Activated naive CD4-positive, alpha-beta T cell treated with anti-CD3 and anti-CD28 coated beads, Interleukin-2, amount 50 U/mL, for 16 hours (primary cell): ENCODE results near the gene CFAP206.

Experiments used
- DNase-seq: peaks from one replicate; pipeline ENCODE4 v3.0.0-alpha.2; 2020

Gene CFAP206, protein sequence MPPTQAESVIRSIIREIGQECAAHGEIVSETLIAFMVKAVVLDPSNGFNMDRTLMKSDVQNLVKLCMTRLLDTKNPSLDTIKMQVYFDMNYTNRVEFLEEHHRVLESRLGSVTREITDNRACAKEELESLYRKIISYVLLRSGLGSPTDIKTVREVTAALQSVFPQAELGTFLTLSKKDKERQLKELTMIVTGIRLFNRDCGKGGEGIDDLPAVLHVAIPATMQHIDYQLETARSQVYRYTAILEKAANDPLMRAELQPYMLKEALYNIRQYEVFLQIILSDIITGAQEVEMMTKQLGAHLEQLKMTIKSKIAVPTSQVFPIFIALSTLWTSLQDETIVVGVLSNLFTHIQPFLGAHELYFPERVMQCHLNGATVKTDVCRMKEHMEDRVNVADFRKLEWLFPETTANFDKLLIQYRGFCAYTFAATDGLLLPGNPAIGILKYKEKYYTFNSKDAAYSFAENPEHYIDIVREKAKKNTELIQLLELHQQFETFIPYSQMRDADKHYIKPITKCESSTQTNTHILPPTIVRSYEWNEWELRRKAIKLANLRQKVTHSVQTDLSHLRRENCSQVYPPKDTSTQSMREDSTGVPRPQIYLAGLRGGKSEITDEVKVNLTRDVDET

DNA sequence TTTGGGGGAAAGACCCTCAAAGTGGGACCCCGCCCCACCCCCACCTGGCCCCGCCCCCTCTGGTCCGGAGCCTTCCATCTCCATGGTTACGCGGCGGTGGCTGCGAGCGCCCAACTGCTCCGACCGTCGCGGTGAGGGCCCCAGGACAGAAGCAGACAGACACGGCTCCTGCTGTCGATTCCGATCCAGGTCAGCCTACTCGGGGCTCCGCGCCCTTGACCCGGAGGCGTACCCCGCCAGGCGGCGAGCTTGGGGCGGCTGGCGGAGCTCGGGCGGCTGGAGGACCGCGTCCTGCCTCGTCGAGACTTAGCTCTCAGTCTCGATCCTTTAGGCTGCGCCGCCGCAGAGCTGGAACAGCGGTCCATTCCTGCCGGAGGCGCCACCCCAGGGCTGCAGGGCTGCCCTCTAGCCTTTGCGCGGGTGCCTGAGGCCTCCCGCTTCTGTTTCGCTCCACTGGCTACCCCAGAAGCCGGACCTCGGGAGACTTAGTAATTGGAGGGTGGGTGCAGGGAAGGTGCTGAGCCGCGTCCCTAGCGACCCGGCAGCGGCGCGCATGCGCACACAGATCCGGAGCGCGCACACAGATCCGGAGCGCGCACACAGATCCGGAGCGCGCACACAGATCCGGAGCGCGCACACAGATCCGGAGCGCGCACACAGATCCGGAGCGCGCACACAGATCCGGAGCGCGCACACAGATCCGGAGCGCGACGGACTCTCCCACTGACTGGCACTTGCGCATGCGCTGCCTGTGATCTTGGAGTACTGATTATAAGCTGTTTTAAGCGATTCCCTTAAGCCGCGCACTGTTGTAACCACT is at the start of gene CFAP206:
TSS of gene CFAP206 (plus strand) at position 72 of the 820 bp plus-strand sequence. CDS start 1,868 bp downstream, outside the sequence.
- DNase-seq: peak; percentile 80

DNA sequence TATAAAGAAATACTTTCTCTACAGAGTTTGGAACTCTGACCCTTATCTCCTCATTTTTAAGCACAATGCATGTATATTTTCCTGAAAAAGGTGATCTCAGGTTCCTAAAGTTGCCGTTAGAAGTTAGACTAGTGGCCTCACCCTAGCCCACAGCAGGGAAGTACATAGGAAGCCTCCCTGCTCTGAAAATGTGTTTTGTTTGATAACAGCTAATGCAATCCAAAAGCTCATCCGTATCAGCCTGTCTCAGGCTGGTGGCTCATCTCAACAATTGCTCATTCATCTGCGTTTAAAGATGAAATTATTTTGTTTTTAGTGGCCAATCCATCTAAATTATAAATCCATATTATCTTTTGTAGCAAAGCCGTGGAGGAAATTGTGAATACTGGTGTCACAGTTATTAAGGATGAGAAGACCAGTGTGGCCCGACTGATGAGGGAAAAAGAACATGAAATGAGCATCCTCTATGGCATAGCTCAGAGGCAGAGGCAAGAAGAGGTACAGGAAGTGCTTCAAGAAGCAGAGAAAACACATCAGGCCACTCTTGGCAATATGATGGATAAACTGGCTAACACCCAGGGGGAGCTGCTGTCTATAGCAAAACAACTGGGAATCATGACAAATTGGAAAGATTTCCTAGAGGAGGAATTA is 43.0 kb upstream of the CFAP206 start:
- no peak for DNase-seq

DNA sequence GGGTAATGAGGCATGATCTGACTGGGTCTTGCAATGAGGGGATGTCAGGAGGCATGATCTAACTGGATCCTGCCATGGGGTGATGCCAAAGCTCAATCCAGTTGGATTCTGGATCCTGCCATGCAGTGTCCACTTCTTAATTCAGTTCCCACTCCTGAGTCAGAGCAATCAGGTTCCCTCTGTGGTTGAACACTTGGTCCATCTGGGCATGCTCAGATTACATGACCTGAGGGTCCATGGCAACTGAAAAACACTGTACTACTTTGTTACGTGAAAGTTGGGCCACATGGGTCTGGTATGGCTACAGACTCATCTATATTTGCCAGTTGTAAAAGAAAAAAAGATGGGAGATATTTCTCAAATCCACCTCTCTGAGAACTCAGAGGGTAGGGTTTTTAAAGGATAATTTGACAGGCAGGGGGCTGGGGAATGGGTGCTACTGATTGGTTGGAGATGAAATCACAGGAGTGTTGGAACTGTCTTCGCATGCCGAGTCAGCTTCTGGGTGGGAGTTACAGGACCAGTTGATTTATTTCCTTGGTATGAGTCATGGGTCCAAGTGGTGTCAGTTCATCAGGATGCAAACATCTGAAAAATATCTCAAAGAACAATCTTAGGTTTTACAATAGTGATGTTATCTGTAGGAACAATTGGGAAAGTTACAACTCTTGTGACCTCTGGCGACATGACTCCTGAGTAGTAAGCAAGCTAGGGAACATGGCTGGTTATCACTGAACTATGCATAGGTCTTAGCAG is 41.5 kb upstream of the CFAP206 start:
- DNase-seq: no peak

DNA sequence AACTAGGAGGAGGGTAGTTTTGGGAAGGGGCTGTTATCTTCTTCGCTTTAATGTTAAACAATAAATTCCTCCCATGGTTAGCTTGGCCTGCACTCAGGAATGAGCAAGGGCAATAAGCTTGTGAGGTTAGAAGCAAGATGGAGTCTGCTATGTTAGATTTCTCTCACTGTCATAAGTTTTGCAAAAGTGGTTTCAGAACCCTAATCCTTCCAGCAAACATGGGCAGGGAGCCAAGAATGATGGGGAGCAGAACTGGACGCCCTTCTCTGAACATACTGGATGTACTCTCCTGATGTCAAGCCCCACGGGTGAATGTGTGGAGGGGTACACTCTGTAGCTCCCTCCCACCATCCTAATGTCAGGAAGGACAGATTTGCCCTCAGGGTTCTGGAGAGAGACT is 40.9 kb upstream of the CFAP206 start:
- DNase-seq: no peak

DNA sequence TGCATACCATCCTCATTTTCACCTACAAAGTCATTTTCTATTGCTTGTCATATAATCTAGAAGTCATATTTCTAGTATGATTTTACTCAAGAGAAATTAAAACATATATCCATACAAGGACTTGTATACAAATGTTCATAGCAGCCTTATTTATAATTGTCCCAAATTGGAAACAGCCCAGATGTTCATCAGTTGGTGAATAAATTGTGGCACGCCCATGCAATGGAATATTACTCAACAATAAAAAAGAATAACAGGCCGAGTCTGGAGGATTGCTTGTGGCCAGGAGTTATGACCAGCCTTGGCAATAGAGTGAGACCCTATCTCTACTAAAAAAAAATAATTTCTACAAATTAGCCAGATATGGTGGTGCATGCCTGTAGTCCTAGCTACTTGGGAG is 34.4 kb upstream of the CFAP206 start:
- no peak for DNase-seq

DNA sequence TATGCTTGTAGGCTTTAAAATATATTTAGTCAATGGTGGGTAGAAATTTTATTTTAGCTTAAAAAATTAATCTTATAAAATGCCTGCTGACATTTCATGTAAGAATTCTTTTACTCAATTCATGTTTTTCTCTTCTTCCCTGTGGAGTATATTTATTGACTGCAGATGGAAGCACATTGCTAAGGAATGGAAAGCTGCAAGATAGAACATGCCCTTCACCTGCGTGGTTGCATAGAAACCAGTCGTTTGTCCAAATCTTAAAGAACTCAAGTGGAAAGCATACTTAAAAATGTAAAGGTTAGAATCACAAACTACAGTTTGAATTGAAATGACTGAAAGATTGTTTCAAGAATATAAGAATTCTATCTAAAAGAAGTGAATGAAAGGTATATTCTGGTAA is 32.5 kb upstream of the CFAP206 start:
- no peak for DNase-seq

DNA sequence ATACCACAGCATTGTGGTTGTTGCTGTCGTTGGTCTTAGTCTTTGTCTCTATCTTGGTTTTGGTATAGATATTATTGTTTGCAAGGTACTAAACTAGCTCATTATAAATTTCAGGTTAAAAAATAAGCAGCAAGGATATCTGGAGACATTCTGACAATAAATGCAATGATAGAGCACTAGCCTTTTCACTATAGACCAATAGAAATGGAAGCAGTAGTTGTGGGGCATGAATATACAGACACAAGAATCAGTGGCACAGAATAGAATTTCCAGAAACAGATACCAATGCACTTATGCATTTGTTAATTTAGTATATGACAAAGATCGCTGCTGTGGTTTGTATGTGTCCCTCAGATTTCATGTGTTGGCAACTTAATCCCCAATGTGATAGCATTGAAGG is 31.1 kb upstream of the CFAP206 start:
- no peak for DNase-seq

DNA sequence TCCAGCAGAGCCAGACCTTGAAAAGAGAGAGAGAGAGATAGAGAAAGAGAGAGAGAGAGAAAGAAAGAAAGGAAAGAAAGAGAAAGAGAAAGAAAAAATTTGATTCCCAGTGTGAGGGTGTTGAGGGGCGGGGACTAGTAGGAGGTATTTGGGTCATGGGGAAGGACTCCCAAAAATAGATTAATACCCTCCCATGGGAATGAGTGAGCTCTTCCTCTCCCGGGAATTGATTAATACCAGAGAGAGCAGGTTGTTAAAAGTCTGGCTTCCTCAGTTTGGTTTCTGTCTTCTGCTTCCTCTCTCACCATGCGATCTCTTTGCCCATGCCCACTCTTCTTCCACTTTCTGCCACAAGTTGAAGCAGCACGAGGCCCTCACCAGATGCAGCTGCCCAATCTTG is 28.8 kb upstream of the CFAP206 start:
- DNase-seq: no peak

DNA sequence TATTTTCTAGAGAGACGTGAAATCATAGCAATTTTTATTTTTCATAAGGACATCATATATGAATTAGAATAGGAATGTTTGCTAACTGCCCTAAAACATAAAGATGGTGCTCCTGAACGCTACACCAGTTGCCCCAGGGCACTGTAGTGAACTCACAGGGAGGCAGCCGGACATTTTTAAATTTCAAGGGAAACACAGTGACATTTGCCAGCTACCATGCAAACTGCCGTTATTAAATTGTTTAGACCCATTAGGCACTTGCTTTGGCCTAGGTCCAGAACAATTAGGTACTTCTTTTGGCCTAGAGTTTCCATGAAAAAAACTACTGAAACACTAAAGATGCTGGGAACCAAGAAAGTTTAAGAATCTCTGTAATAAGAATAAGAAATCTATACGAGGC is 24.9 kb upstream of the CFAP206 start:
- DNase-seq: no peak

DNA sequence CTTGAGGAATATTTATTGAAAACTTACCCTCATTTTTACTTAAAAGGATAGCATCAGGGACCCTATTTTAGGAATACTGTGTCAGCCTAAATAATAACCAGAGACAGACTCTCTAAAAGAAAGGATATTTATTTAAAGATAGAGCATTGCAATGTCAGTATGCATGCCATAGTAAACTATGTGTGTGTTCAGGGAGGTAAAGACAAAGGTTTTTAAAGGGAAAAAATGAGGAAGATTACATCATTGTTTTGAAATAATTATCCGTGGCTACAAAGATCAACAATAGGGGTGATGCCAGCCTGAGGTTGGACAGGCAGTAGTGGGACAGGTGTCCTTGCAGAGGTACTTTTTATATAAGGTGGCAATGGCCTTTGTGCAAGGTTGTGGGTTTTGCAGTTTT is 23.7 kb upstream of the CFAP206 start:
- no peak for DNase-seq

DNA sequence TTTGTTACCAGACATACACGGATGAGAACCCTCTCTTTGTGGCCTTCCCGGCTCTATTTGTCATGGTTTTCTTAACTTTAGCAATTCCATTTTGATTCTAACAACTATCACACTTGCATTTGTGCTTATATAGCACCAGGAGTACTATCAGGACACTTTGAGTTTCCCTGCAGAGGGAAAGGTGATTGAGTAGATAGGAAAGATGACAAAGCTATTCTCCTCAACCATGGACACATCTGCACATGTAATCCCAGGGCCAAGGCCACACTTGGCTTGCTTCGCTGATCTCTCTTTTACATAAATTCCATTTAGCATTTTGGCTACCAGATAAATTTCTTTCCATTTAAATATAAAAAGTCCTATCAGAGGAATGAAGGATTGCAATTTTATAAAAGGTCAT is 23.3 kb upstream of the CFAP206 start:
- DNase-seq: no peak

DNA sequence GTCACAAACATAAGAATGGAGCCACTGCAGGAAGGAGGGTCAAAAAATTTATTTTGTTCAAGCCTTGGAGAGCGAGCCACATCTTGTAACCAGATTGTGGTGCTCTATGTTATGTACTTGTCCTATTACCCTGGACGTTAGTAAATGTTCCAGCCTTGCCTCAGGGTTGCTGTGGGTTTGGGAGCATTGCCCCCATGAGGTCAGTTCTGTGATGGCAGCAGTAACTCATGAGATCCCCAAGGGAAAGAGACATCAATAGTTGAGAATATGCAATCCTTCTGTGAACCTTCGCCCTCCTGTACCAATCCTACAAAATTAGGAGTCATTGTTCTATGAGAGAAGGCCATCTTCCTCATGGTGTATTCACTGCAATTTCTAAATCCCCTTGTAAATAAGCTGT is 16.4 kb upstream of the CFAP206 start:
- DNase-seq: no peak

DNA sequence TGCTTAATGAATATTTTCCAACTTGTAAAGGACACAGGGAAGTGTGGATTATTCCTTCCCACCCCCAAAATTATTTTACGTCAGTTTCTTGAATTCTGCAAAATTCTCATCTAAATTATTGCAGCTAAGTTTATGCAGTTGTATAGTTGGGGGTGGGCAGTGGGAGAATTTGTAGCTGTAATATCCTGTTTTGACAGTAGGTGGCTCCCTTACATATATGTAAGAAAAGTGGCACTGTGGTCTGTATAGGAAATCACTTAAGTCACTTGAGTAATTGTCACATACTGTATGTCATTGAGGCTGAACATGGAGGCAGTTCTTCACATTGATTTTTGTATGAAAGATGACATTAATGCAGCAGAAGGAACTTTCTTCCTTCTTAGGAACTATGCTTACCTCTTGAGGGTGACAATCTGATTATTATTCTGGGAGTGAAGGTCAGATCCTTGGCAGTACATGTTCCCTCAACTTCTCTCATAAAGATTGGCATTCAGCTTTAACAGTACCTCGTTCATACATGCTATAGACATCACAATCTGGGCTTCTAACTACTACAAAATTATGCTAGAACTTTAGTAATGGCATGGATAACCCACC is 14.6 kb upstream of the CFAP206 start:
- peak; percentile 20 for DNase-seq

DNA sequence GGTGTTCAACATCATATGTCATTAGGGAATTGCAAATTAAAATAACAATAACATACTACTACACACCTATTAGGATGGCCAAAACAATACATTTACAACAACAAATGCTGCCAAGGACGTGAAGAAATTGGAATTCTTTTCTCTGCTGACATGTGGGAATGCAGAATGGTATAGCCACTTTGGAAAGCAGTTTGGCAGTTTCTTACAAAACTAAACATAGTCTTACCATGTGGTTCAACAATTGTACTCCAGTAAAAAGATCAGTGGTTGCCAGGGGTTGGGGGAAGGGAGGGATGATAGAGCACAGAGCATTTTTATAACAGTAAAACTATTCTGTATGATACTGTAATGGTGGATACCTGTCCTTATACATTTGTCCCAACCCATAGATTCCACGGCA is 12.3 kb upstream of the CFAP206 start:
- DNase-seq: no peak

DNA sequence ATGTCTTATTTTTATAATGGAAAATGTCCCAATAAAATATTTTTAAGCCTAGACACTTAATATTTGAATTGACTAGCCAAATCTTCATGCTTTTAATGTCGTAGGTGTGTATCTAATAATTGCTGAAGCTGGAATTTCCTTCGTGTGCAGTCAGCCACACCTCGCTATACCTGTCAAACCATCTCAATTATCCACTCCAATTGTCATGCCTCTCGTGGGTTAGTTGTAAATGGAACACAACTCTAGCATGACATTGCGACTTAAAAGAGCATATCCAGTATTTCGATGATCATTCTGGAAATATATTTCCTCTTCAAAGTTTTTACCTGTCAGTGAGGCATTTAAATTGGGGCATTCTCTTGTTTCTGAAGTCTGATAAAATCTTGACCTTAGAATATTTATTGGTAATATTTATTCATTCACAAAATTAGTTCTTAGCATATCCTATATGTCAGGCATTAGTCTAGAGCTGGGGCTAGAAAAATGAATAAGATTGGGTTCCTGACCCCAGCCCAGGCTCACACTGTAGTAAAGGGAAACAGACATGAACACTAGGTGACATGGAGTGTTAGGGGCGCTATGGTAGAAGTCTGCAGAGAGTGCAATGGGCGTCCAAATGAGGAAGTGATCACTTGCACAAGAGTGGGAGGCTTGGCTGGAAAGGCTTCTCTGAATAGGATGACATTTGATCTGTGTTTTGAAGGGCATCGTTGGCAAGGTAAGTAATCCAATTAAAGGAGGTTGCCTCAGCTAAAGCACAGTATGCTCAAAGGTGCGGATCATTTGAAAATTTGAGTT is 11.0 kb upstream of the CFAP206 start:
- no peak for DNase-seq

DNA sequence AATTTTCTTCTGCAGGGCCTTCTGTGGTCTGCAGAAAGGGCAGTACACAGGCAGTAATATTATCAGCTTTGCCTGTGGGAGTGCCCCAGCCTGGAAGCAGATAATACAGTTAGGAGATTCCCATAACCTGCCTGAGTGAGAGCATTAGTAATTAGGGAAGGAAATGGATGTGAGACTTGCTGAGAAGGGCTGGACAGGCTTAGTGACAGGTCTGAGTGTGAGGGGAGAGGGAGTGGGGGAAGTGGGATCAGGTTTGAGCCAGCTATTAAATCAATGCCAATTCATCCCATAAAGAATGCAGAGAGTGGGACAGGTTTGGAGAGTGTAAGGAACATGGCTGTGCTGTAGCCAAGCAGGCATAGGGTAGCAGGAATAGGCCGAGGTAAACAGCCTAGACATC is 10.1 kb upstream of the CFAP206 start:
- DNase-seq: no peak

DNA sequence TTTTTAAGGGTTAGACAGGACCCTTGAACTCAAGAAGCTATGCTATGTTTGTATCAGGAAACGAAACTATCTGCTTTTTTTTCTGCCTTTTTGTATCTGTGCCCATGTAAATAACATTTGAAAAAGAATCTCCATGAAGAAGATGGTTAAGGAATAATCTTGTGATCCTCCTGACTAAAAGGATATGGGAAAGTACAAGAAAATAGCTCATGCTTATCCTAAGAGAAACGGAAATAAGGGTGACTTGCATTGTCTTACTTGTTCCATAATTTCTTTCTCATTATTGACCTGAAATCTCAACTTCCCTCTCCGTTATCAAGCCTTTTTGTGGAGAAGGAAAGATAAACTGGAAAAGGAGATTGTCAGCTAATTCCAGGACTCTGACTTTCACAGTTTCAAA is 5.9 kb upstream of the CFAP206 start:
- no peak for DNase-seq

DNA sequence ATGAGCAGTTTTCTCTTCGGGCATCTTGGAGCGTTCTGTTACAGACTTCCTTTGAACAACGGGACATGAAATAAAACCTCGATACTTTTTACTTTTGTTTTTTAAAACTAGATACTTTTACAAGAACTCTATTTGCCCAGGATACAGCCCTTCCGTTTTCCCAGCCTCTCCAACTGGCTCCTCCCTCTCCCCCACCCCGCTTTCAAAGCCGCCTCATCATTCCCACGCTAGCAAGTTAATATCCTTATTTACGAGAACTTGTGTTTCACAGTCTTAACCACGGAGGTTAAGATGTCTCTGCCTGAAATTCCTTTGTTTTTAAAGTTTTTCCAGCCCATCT is 241 bp upstream of the CFAP206 start:
- DNase-seq: no peak

DNA sequence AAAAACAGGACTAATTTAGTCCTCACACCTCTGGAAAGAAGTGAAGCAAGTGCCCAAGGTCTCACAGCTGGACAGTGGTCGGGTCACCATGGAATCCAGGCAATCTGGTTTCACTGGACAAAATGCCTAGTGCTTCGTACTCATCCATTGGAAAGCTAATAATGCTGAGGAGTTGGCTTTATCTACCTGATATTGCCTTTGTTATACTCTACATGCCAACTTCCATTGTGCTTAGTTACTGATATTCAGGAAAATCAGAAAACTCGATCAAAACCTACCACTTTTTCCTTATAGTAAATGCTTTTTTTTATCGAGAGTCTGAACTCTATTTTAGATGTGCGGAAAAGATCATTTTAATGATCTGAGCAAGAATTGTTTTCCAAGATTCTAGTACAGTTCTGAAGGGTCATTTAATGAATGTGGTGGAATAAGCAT is 966 bp downstream of the CFAP206 start:
- DNase-seq: no peak

DNA sequence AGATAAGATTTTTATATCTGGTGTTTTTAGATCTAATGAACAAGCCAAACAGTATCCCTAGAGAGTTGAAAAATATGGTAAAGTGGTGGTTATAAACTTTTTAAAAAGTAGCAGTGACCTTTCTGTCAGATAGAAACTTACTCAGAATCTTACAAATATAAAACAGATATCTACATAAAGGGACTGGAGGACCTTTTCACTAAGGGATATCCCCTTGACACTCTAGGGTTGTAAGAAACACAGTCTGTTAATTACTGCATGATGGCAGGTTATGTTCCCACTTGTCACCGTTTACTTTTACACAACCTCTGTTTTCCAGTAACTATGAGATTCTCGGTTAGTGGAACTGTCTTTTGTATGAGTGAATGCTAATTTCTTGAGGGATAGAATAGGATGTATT is 11.5 kb downstream of the CFAP206 start:
- no peak for DNase-seq

DNA sequence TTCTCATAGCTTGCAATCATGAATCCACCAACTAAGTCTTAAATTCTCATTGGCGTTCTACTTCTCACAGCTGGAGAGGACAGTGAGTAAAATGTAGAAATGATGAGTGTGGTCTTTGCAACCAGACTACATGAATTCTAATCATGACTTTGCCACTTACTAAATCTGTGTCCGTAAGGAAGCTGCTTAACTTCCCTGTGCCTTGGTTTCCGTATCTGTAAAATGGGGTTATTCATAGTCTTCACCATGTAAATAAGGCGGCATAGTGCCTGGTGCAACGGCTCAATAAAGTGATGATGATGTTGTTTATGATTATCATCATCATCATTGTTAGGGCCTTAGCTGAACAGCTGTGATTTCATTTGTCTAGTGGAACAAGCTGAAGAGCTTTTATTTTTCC is 12.6 kb downstream of the CFAP206 start:
- no peak for DNase-seq
